Measurements from ENCODE around the gene AKAP8L.

- no peak for TF ChIP-seq CTCF (IDR thresholded peaks at IDR 0.05)
- no peak for TF ChIP-seq POLR2A (IDR thresholded peaks at IDR 0.05)
Measured at GRCh38 chr19:15424692-15425272, 6.0 kb upstream of the AKAP8L start.

Measured in heart left ventricle (tissue), 13 donors.